ACC112 (cell line): ENCODE results near the gene SLC25A42.

ENCODE experiments used
- H2AFZ ChIP-seq: fragments of 200-600 bp; sonication (generic); one replicate; pipeline ENCODE4 v1.6.0; 2017; ENCODE audit warnings: antibody characterized with exemption, low read length; ENCODE audit not compliant: unreplicated experiment
- H3K27ac ChIP-seq: fragments of 200-600 bp; sonication (generic); 2 replicates; pipeline ENCODE4 v1.5.1; 2014; ENCODE audit warnings: low read depth, mild to moderate bottlenecking, antibody characterized with exemption, low read length, moderate library complexity
- H3K27me3 ChIP-seq: fragments of 200-600 bp; sonication (generic); 2 replicates; pipeline ENCODE4 v1.6.1; 2014; ENCODE audit warnings: mild to moderate bottlenecking, antibody characterized with exemption, low read length, moderate library complexity, mixed read lengths; ENCODE audit not compliant: insufficient read depth
- H3K36me3 ChIP-seq: fragments of 200-600 bp; sonication (generic); 2 replicates; pipeline ENCODE4 v1.6.1; 2016; ENCODE audit warnings: mild to moderate bottlenecking, antibody characterized with exemption, low read length, moderate library complexity, mixed read lengths; ENCODE audit not compliant: insufficient read depth
- H3K4me1 ChIP-seq: fragments of 200-600 bp; sonication (generic); one replicate; pipeline ENCODE4 v1.6.1; 2016; ENCODE audit warnings: low read length, mixed read lengths; ENCODE audit not compliant: insufficient read depth, unreplicated experiment, control insufficient read depth
- H3K4me3 ChIP-seq: fragments of 200-600 bp; sonication (generic); 2 replicates; pipeline ENCODE4 v1.5.1; 2014; ENCODE audit warnings: mild to moderate bottlenecking, low read depth, low read length
- H3K79me2 ChIP-seq: fragments of 200-600 bp; sonication (generic); one replicate; pipeline ENCODE4 v1.6.0; 2016; ENCODE audit warnings: low read length; ENCODE audit not compliant: control insufficient read depth, unreplicated experiment, insufficient read depth

SLC25A42 gene

GRCh38 chr19:19109601-19110000, 45.8 kb downstream of the SLC25A42 start:
- no peak overlapping the region for H2AFZ ChIP-seq
- no peaks in the 10 kb centered on the region for H3K79me2 ChIP-seq
- H3K27me3 ChIP-seq, result no peaks in the 10 kb centered on the region
- no peak overlapping the region for H3K4me3 ChIP-seq
- no peaks in the 10 kb centered on the region for H3K36me3 ChIP-seq
- no peak overlapping the region for H3K27ac ChIP-seq
- peaks cover 12% of the 10 kb centered on the region for H3K4me1 ChIP-seq

GRCh38 chr19:19110410-19111135, 46.8 kb downstream of the SLC25A42 start:
- peaks cover 7% of the 10 kb centered on the region for H3K4me1 ChIP-seq
- no peak overlapping the region for H3K4me3 ChIP-seq
- no peaks in the 10 kb centered on the region for H3K36me3 ChIP-seq
- H2AFZ ChIP-seq, result no peak overlapping the region
- no peaks in the 10 kb centered on the region for H3K27me3 ChIP-seq
- H3K79me2 ChIP-seq, result no peaks in the 10 kb centered on the region
- no peak overlapping the region for H3K27ac ChIP-seq

GRCh38 chr19:19111136-19111835, 47.5 kb downstream of the SLC25A42 start:
- peaks cover 5% of the 10 kb centered on the region for H3K4me1 ChIP-seq
- H3K79me2 ChIP-seq, result no peaks in the 10 kb centered on the region
- H3K27me3 ChIP-seq, result no peaks in the 10 kb centered on the region
- no peak overlapping the region for H3K27ac ChIP-seq
- H2AFZ ChIP-seq, result no peak overlapping the region
- no peak overlapping the region for H3K4me3 ChIP-seq
- H3K36me3 ChIP-seq, result no peaks in the 10 kb centered on the region

GRCh38 chr19:19111967-19112580, 48.3 kb downstream of the SLC25A42 start:
- H3K27ac ChIP-seq, result no peak overlapping the region
- H3K36me3 ChIP-seq, result no peaks in the 10 kb centered on the region
- no peak overlapping the region for H3K4me3 ChIP-seq
- no peak overlapping the region for H2AFZ ChIP-seq
- H3K79me2 ChIP-seq, result no peaks in the 10 kb centered on the region
- peaks cover 3% of the 10 kb centered on the region for H3K4me1 ChIP-seq
- no peaks in the 10 kb centered on the region for H3K27me3 ChIP-seq

- H3K36me3 ChIP-seq, result no peaks in the 10 kb centered on the region
- H2AFZ ChIP-seq, result no peak overlapping the region
- no peak overlapping the region for H3K4me3 ChIP-seq
- H3K27ac ChIP-seq, result no peak overlapping the region
- peaks cover 3% of the 10 kb centered on the region for H3K4me1 ChIP-seq
- H3K27me3 ChIP-seq, result no peaks in the 10 kb centered on the region
- H3K79me2 ChIP-seq, result no peaks in the 10 kb centered on the region
These were observed 49.3 kb downstream of the SLC25A42 start for GRCh38 chr19:19113040-19113626.

- H3K79me2 ChIP-seq, result no peaks in the 10 kb centered on the region
These were observed 52.2 kb downstream of the SLC25A42 start for GRCh38 chr19:19115954-19116353.

GRCh38 chr19:19119325-19120237, 55.8 kb downstream of the SLC25A42 start:
- H3K27ac ChIP-seq, result no peak overlapping the region
- no peaks in the 10 kb centered on the region for H3K4me1 ChIP-seq
- H3K36me3 ChIP-seq, result peaks cover 3% of the 10 kb centered on the region; the same call in 1 of the 2 replicates
- no peak overlapping the region for H3K4me3 ChIP-seq
- H2AFZ ChIP-seq, result no peak overlapping the region
- no peaks in the 10 kb centered on the region for H3K27me3 ChIP-seq
- H3K79me2 ChIP-seq, result no peaks in the 10 kb centered on the region

More at GRCh38 chr19:19115954-19116353, 52.2 kb downstream of the SLC25A42 start:
- Histone ChIP-seq H3K4me3 (no peak overlapping the region), H3K27me3 (no peaks in the 10 kb centered on the region), H3K4me1 (no peaks in the 10 kb centered on the region), H2AFZ (no peak overlapping the region), H3K27ac (no peak overlapping the region), H3K36me3 (no peaks in the 10 kb centered on the region)

GRCh38 chr19:19120308-19121231, 56.8 kb downstream of the SLC25A42 start:
- H3K79me2 ChIP-seq, result no peaks in the 10 kb centered on the region
- no peaks in the 10 kb centered on the region for H3K27me3 ChIP-seq
- peaks cover 3% of the 10 kb centered on the region; the same call in 1 of the 2 replicates for H3K36me3 ChIP-seq
- H3K4me3 ChIP-seq, result no peak overlapping the region
- no peak overlapping the region for H2AFZ ChIP-seq
- H3K27ac ChIP-seq, result no peak overlapping the region
- H3K4me1 ChIP-seq, result no peaks in the 10 kb centered on the region

- no peak overlapping the region for H3K27ac ChIP-seq
- no peaks in the 10 kb centered on the region for H3K79me2 ChIP-seq
- peaks cover 3% of the 10 kb centered on the region; the same call in 1 of the 2 replicates for H3K36me3 ChIP-seq
- H3K4me3 ChIP-seq, result no peak overlapping the region
- H3K4me1 ChIP-seq, result no peaks in the 10 kb centered on the region
- no peaks in the 10 kb centered on the region for H3K27me3 ChIP-seq
- H2AFZ ChIP-seq, result no peak overlapping the region
These were observed 57.6 kb downstream of the SLC25A42 start for GRCh38 chr19:19121371-19121770.
